SK-N-MC (cell line): ENCODE measurements around the gene TBC1D24.

Source experiments
- EZH2 ChIP-seq: fragments of 200-600 bp; sonication (generic); IDR thresholded peaks from one replicate; pipeline ENCODE4 v1.6.1; 2017; ENCODE audit warnings: antibody characterized with exemption
- FOXP2 ChIP-seq: optimal IDR thresholded peaks from 2 replicates; pipeline ENCODE3; 2011; ENCODE audit warnings: mild to moderate bottlenecking, moderate library complexity; ENCODE audit not compliant: insufficient read depth; ENCODE audit errors: extremely low read length, control extremely low read depth
- POLR2AphosphoS5 ChIP-seq: IDR thresholded peaks from 2 replicates; pipeline ENCODE4 v1.6.1; 2012; ENCODE audit warnings: mild to moderate bottlenecking, low read depth, low read length, borderline replicate concordance

DNA sequence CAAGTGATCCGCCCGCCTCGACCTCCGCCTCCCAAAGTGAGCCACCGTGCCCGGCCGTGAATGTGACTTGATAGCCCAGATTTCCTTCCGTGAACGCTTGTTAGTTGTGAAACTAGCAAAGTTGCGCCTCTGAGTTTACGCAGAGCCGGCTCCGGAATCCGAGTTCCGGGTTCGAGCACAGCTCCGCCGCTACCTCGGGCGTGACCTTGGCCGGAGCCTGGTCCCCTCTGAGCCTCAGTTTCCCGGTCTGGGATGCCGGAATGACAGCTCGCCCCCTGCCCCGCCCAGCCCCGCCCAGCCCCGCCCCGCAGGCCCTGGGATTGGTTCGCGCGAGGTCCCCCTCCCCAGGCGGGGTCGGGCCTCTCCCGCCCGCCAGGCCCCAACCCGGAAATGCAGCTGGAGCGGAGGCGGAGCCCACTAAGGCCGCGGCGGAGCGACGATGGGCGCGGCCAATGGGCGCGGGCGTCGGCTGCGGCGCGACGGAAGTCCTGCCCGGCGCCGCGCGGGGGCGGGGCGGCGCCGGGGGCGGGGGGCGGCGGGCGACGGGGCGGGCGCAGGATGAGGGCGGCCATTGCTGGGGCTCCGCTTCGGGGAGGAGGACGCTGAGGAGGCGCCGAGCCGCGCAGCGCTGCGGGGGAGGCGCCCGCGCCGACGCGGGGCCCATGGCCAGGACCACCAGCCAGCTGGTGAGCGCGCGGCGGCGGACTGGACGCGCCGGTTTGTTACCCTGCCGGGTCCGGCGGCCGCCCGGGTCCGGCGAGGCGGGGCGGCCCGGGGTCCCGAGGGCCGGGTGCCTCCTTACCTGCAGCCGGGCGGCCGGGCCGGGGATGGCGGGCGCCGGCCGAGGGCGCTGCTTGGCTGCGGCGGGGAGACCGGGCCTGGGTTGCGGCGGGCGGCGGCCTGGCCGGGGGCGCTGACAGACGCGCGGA, 62.8 kb downstream of the TBC1D24 start, which contains the start of gene PDPK1:
- no peak for TF ChIP-seq EZH2
- TF ChIP-seq POLR2AphosphoS5, result no peak
- TF ChIP-seq FOXP2, result no peak
